Activated T-helper 17 cell treated with anti-CD3 and anti-CD28 coated beads, Interleukin-2, amount 50 U/mL, for 72 hours (primary cell): ENCODE measurements around the gene WASHC2A. TPM values are rescaled to one million over a fixed set of nuclear protein-coding genes. Genes with fewer than 3 reads are reported as not detected.
"Not testable (repeated sequence)": the region's sequence is repeated elsewhere in the genome, so short reads cannot be mapped to it uniquely, and the experiment has no call there.

Source experiments
- ATAC-seq: fragments of 150-1000 bp; cut with Tn5 transposase; replicated peaks from 2 replicates; pipeline ENCODE4 v1.10.0; 2021; ENCODE audit warnings: mild to moderate bottlenecking, moderate library complexity
- H3K27ac Mint-ChIP-seq: one replicate; pipeline ENCODE4 v1.8.0; 2022; ENCODE audit warnings: mixed read lengths
- H3K27me3 Mint-ChIP-seq: one replicate; pipeline ENCODE4 v1.8.0; 2022; ENCODE audit warnings: mixed read lengths
- H3K36me3 Mint-ChIP-seq: one replicate; pipeline ENCODE4 v1.8.0; 2022; ENCODE audit warnings: low read depth, mild to moderate bottlenecking, mixed read lengths
- H3K4me1 Mint-ChIP-seq: one replicate; pipeline ENCODE4 v1.8.0; 2022; ENCODE audit warnings: mixed read lengths
- H3K4me3 Mint-ChIP-seq: one replicate; pipeline ENCODE4 v1.8.0; 2022; ENCODE audit warnings: mild to moderate bottlenecking, mixed read lengths
- H3K9me3 Mint-ChIP-seq: one replicate; pipeline ENCODE4 v1.8.0; 2022; ENCODE audit warnings: mixed read lengths
- total RNA-seq, 2 donors: library from RNA; stranded (reverse); gene quantifications; one replicate each; pipeline ENCODE4 v1.2.3, GENCODE V29; 2022

WASHC2A gene
- total RNA-seq, 2 donors from 2014 or later = 38.4 to 40.7 TPM

DNA sequence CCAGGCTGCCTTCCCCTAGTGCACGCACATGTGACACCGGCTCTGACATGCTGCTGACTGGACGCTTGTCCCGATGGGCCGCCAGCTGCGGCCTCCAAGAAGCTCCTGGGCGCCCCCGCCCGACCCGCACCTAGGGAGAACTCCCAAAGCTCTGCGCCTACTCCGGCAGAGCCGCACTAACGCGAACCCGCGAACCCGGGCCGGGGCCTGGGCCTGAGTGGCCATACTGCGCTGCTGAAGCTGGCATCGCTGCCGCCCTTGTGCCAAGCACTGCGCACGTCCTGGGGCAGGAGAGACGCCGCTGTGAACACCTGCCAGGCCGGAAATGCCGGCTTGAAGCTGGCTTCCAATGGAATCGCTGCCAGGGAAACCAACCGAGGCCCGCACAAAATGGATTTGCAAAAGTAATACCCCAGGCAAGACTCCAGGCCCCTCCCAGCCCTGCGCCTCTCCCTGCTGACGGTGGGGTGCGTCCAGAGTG is 85.1 kb downstream of the WASHC2A start:
- Mint-ChIP-seq H3K27me3 (peaks cover 7% of the 10 kb centered on the region), H3K36me3 (no peaks in the 10 kb centered on the region), H3K27ac (no peak overlapping the region), H3K4me1 (no peaks in the 10 kb centered on the region), H3K4me3 (no peak overlapping the region), H3K9me3 (no peaks in the 10 kb centered on the region)
- ATAC-seq = no peak

DNA sequence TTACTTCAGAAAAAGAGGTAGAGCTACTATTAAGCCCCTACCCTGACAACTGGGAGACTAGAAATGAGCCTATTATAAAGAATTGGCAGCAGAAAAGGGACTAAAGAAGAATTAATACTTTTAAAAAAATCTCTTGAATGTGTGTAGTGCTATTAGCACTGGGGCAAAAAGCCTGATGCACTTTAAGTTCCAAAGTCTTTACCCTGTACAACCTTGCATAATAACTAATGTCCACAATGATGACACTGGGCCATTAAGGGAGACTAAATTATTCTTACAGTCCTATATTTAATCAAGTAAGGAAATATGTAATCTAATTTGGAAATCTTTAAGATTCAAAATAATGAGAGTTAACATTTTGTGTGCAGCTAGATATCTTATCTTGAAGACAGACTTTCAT is 90.1 kb downstream of the WASHC2A start:
- not testable (repeated sequence) for H3K9me3 Mint-ChIP-seq, H3K4me3 Mint-ChIP-seq, H3K36me3 Mint-ChIP-seq, H3K4me1 Mint-ChIP-seq, H3K27me3 Mint-ChIP-seq, H3K27ac Mint-ChIP-seq, ATAC-seq

DNA sequence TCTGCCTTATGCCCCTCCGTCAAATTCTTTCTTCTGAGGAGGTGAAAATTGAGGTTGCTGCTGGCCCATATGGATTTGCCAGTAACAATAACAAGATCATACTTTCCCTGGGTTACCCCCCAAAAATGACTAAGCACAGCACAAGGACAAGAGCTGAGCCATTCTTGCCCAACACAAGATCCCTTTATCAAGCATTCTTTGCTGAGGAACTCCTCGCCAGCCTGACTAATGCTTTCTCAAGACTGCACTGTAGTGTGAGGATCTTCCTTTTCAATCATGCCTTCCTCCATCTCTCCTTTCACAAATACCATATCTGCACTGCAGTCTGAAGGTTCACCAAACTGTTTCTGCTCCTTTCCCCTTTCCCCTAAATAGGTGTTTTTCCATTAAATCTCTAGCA is 92.1 kb downstream of the WASHC2A start:
- not testable (repeated sequence) for H3K36me3 Mint-ChIP-seq, ATAC-seq, H3K9me3 Mint-ChIP-seq, H3K4me3 Mint-ChIP-seq, H3K4me1 Mint-ChIP-seq, H3K27me3 Mint-ChIP-seq, H3K27ac Mint-ChIP-seq

DNA sequence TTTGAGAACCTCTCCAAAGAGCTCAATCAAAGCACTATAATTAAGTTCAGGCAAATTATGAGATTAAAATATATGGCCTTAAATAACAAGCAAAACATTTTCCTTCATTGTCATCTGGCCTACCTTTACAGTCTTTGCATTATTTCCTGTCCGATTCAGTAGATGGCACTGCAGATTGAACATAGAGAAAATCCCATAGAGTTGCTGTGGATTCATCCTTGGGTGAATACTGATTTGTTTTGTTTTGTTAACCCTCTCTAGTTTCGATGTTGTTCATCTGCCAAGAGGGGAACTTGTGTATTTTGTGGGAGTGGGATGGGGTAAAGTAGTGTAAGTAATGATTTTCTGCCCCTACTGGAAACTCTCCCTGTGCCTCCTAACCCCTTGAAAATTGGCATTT is 97.3 kb downstream of the WASHC2A start:
- H3K36me3 Mint-ChIP-seq, ATAC-seq, H3K4me3 Mint-ChIP-seq, H3K9me3 Mint-ChIP-seq, H3K27me3 Mint-ChIP-seq, H3K4me1 Mint-ChIP-seq, H3K27ac Mint-ChIP-seq: not testable (repeated sequence)

DNA sequence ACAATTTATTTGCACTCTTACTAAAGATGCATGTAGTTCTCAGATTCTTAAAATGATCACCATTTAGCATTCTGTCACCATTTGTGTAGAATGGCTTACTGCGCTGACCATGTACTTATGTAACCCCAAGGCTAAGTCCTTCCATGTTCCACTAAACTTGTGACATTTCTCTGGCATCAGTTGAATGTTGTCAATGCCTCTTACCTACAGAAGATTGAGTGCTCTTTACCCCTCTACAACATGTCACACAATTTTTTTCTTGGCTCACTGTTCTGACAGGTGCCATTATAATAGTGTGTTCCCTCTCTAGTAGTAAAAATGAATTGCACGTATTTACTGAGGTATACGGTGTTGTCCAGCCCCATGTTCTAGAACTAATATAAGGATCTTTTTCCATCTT is 100.1 kb downstream of the WASHC2A start:
- ATAC-seq, H3K4me3 Mint-ChIP-seq, H3K4me1 Mint-ChIP-seq, H3K27ac Mint-ChIP-seq, H3K9me3 Mint-ChIP-seq, H3K27me3 Mint-ChIP-seq, H3K36me3 Mint-ChIP-seq: not testable (repeated sequence)

- H3K27ac Mint-ChIP-seq, H3K9me3 Mint-ChIP-seq, ATAC-seq, H3K4me1 Mint-ChIP-seq, H3K27me3 Mint-ChIP-seq, H3K4me3 Mint-ChIP-seq, H3K36me3 Mint-ChIP-seq: not testable (repeated sequence)
Measured at GRCh38 chr10:50169506-50169905, 101.8 kb downstream of the WASHC2A start.

GRCh38 chr10:50174788-50175525 is 107.2 kb downstream of the WASHC2A start:
- ATAC-seq, H3K4me3 Mint-ChIP-seq, H3K36me3 Mint-ChIP-seq, H3K4me1 Mint-ChIP-seq, H3K9me3 Mint-ChIP-seq, H3K27ac Mint-ChIP-seq: not testable (repeated sequence)
- peaks cover 11% of the 10 kb centered on the region for H3K27me3 Mint-ChIP-seq

Other genes starting within 250 kb of the WASHC2A start
- 10 to 100 TPM; 22.9 to 28.2 TPM for gene PARG, start 125.9 kb upstream of the WASHC2A start, total RNA-seq
- 10 to 100 TPM; 11.5 to 22.1 TPM for gene TIMM23B, start 125.9 kb upstream of the WASHC2A start, total RNA-seq
- 10 to 100 TPM; 10.5 to 16.4 TPM for gene AGAP6, start 79.5 kb upstream of the WASHC2A start, total RNA-seq
- gene ASAH2, start 183.6 kb downstream of the WASHC2A start, total RNA-seq = 1 to 10 TPM; 2.9 to 3.1 TPM